WTC11 (cell line): ENCODE data around the gene ST6GALNAC2. TPM values are rescaled to one million over a fixed set of nuclear protein-coding genes. Genes with fewer than 3 reads are reported as not detected.
"Not testable (repeated sequence)": the region's sequence is repeated elsewhere in the genome, so short reads cannot be mapped to it uniquely, and the experiment has no call there.

Experiments used
- ATAC-seq: fragments of 200-7000 bp; cut with Tn5 transposase; 2 replicates; pipeline ENCODE4 v1.10.0; 2021; ENCODE audit warnings: mild to moderate bottlenecking, moderate library complexity
- CTCF ChIA-PET: fragments of 300-600 bp; sonication (Branson Sonifier 250); formaldehyde crosslinking; loops from one replicate; lab custom pipeline; 2021; ENCODE audit warnings: antibody characterized with exemption; lab: Charles Lee
- POLR2A ChIA-PET: fragments of 350-600 bp; sonication (Branson Sonifier 250); formaldehyde crosslinking; loops from one replicate; lab custom pipeline; 2021; ENCODE audit warnings: antibody characterized with exemption; lab: Charles Lee
- DNase-seq: peaks from one replicate; pipeline ENCODE4 v3.0.0; 2021; ENCODE audit warnings: low spot score
- H3K27ac Mint-ChIP-seq: 2 replicates; pipeline ENCODE4 v1.8.0; 2021; ENCODE audit warnings: mixed read lengths
- H3K27me3 Mint-ChIP-seq: 2 replicates; pipeline ENCODE4 v1.8.0; 2021; ENCODE audit warnings: low read depth, mild to moderate bottlenecking, moderate library complexity, mixed read lengths
- H3K36me3 Mint-ChIP-seq: 2 replicates; pipeline ENCODE4 v1.8.0; 2021; ENCODE audit warnings: mixed read lengths
- H3K4me1 Mint-ChIP-seq: 2 replicates; pipeline ENCODE4 v1.8.0; 2022; ENCODE audit warnings: mixed read lengths
- H3K4me3 Mint-ChIP-seq: 2 replicates; pipeline ENCODE4 v1.8.0; 2021; ENCODE audit warnings: mild to moderate bottlenecking, moderate library complexity, mixed read lengths
- H3K9me3 Mint-ChIP-seq: 2 replicates; pipeline ENCODE4 v1.8.0; 2021; ENCODE audit warnings: mixed read lengths
- ATF6 ChIP-seq: sonication (generic); formaldehyde crosslinking; IDR thresholded peaks from 2 replicates; pipeline ENCODE4 v1.8.1; 2023; ENCODE audit warnings: mild to moderate bottlenecking, missing genetic modification reagents
- CTCF ChIP-seq: fragments of 200-600 bp; IDR thresholded peaks from 2 replicates; pipeline ENCODE4 v1.8.0; 2022; ENCODE audit warnings: antibody characterized with exemption
- E2F4 ChIP-seq: sonication (generic); formaldehyde crosslinking; IDR thresholded peaks from 2 replicates; pipeline ENCODE4 v1.8.1; 2022; ENCODE audit warnings: low read depth, mild to moderate bottlenecking, moderate library complexity, missing genetic modification reagents, borderline replicate concordance
- GTF2I ChIP-seq: fragments of 250-450 bp; sonication (Bioruptor Pico); conservative IDR thresholded peaks from 2 replicates; pipeline ENCODE4 v1.4.0; 2021; ENCODE audit warnings: mild to moderate bottlenecking
- IRF1 ChIP-seq: sonication (generic); formaldehyde crosslinking; IDR thresholded peaks from 2 replicates; pipeline ENCODE4 v1.8.0; 2023; ENCODE audit warnings: missing genetic modification reagents
- JAZF1 ChIP-seq: fragments of 250-450 bp; sonication (Bioruptor Pico); IDR thresholded peaks from 2 replicates; pipeline ENCODE4 v1.9.0; 2021; ENCODE audit warnings: moderate library complexity, mild to moderate bottlenecking, inconsistent platforms
- MLX ChIP-seq: sonication (generic); formaldehyde crosslinking; IDR thresholded peaks from 2 replicates; pipeline ENCODE4 v1.8.1; 2023; ENCODE audit warnings: mild to moderate bottlenecking, missing genetic modification reagents, moderate library complexity
- PREB ChIP-seq: sonication (generic); formaldehyde crosslinking; IDR thresholded peaks from 2 replicates; pipeline ENCODE4 v1.8.1; 2022; ENCODE audit warnings: mild to moderate bottlenecking, missing genetic modification reagents, moderate library complexity, borderline replicate concordance
- SMAD3 ChIP-seq: sonication (generic); formaldehyde crosslinking; IDR thresholded peaks from 2 replicates; pipeline ENCODE4 v1.8.0; 2022; ENCODE audit warnings: missing genetic modification reagents, mild to moderate bottlenecking, borderline replicate concordance
- TCF7 ChIP-seq: sonication (generic); formaldehyde crosslinking; IDR thresholded peaks from 2 replicates; pipeline ENCODE4 v1.8.0; 2022; ENCODE audit warnings: mild to moderate bottlenecking, low read depth, missing genetic modification reagents, moderate library complexity
- TEAD1 ChIP-seq: sonication (generic); formaldehyde crosslinking; IDR thresholded peaks from 2 replicates; pipeline ENCODE4 v1.8.0; 2022; ENCODE audit warnings: mild to moderate bottlenecking, missing genetic modification reagents
- ZNF423 ChIP-seq: fragments of 250-450 bp; sonication (Bioruptor Pico); IDR thresholded peaks from 2 replicates; pipeline ENCODE4 v2.1.2; 2022; ENCODE audit warnings: mild to moderate bottlenecking, moderate library complexity
- total RNA-seq: library from RNA; stranded (reverse); gene quantifications from 3 replicates; pipeline ENCODE4 v1.2.3, GENCODE V29; 2021

The ST6GALNAC2 gene
- total RNA-seq, 1 experiment from 2014 or later, result not detected

GRCh38 chr17:76614912-76615617, 29.4 kb upstream of the ST6GALNAC2 start:
- no peak overlapping the region for H3K27ac Mint-ChIP-seq
- CTCF ChIA-PET, result interaction anchor here (0.6 to 4.2 kb wide), 6 partner anchors 9 to 644 kb away, joined by 3 to 29 read pairs (median 4); no protein-coding TSS in a partner anchor
- POLR2A ChIA-PET, result no interaction called here
- peaks cover 52% of the 10 kb centered on the region for H3K9me3 Mint-ChIP-seq
- ATAC-seq (no peak), DNase-seq (no peak)
- H3K36me3 Mint-ChIP-seq, result peaks cover 35% of the 10 kb centered on the region
- H3K27me3 Mint-ChIP-seq, result peaks cover 17% of the 10 kb centered on the region
- 0 out of 2 replicates have a peak, but pooled peaks cover 4% of the 10 kb centered on the region for H3K4me1 Mint-ChIP-seq
- TF ChIP-seq TCF7 (no peak), GTF2I (CRISPR knock-in tag) (no peak), SMAD3 (CRISPR knock-in tag) (no peak), CTCF (no peak), PREB (no peak), ATF6 (no peak), ZNF423 (CRISPR knock-in tag) (no peak), JAZF1 (CRISPR knock-in tag) (no peak), MLX (CRISPR knock-in tag) (no peak), E2F4 (CRISPR knock-in tag) (no peak), TEAD1 (no peak), IRF1 (CRISPR knock-in tag) (no peak)
- H3K4me3 Mint-ChIP-seq, result no peak overlapping the region

- H3K9me3 Mint-ChIP-seq, result peaks cover 59% of the 10 kb centered on the region
- ATAC-seq, DNase-seq, H3K4me3 Mint-ChIP-seq, H3K4me1 Mint-ChIP-seq, H3K27ac Mint-ChIP-seq: not testable (repeated sequence)
- ChIA-PET POLR2A (interaction anchor here (0.9 kb wide), 1 partner anchor 57 kb away, joined by 3 read pairs; no protein-coding TSS in a partner anchor), CTCF (interaction anchor here (1.3 to 4.2 kb wide), 5 partner anchors 10 to 91 kb away, joined by 3 to 29 read pairs (median 10); no protein-coding TSS in a partner anchor)
- peaks cover 38% of the 10 kb centered on the region for H3K36me3 Mint-ChIP-seq
- H3K27me3 Mint-ChIP-seq, result peaks cover 20% of the 10 kb centered on the region
Measured at GRCh38 chr17:76614064-76614759, 28.6 kb upstream of the ST6GALNAC2 start.
